ENCODE measurements around the gene SHB.

- no peak for TF ChIP-seq EZH2 (optimal IDR thresholded peaks at IDR 0.05; ENCODE audit: low read depth, low read length)
- no peak for TF ChIP-seq CTCF (IDR thresholded peaks at IDR 0.05; ENCODE audit: low read length)
- no peak for TF ChIP-seq EZH2phosphoT487 (IDR thresholded peaks at IDR 0.05; ENCODE audit: low read length)
These were observed 81.5 kb downstream of the SHB start for GRCh38 chr9:37987467-37987981.
